HG03520 (cell line): Measurements from ENCODE around the gene CLPTM1L.

Source experiments
- ATAC-seq: cut with Tn5 transposase; IDR thresholded peaks from one replicate; pipeline ENCODE4 v1.9.1; 2021; ENCODE audit warnings: mild to moderate bottlenecking, moderate library complexity; ENCODE audit not compliant: unreplicated experiment

The CLPTM1L gene

DNA sequence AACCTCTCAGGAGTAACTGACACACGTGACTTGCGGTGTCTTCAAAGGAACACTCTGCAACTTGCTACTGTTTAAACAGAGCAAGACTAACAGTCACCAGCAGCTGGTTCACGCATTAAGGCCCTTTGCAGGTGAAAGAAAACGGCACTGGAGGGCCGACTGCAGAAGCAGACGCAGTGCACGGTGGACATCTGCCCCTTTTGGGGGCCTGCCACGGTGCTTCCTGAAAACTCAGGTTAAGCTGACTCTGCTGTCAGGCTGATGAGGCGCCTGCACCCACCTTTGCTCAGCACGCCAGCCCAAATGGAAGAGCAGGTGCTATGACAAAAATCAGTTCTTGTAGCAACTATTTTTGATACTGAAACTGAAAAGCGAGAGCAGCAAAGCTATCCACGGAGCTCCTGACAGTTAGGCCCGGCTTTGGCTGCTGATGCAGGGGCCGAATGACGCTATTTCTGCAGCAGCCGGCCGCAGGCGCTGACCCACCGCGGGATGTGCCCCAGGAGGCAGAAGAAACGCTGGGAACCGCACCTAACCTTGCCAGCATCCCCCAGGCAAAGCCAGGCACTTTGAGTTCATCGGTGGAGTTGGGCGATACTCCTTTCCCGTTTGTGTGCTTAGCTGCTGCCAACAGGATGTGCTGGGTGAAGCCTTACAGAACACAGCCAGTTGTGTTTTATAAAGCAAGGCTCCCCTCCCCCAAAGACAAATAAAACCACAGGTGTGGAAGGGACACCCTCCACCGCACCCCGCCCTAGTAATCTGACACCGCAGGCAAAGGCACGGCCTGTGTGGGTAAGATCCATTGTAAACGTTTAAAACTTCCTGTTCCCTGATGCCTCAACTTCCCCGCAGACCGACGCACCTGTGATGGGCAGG is 29.0 kb downstream of the CLPTM1L start:
- ATAC-seq, result peak; percentile 51

DNA sequence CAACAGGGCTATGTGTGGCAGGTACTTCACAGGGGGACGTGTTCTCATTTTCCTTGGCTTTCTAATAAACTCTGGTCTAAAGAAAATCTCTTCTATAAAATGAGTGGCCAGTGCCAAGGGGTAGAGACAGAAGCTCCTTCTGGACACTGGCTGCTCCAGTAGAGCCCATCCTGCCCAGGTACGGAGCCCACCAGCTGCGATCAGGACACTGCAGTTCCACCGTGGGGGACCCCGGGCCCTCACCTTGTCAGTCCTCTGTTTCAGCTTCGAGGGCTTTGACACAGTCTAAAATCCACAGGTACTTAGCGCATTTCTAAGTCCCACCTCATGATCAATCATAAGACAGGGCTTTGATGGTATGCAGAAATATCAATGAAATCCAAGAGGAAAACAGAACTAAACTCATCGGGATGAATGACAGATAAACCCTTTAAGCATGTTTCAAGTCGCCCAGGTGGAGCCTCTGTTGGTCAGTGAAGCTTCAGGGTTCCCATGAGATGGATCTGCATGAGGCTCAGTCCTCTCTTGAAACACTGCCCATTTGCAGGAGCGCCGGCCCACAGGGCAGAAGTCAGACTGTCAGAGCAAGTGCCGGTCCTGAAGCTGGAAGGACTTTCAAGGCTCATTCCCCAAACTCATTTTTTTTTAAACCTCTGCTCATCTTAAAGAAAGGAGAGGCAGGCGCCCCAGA is 29.7 kb downstream of the CLPTM1L start:
- ATAC-seq, result peak; percentile 1

DNA sequence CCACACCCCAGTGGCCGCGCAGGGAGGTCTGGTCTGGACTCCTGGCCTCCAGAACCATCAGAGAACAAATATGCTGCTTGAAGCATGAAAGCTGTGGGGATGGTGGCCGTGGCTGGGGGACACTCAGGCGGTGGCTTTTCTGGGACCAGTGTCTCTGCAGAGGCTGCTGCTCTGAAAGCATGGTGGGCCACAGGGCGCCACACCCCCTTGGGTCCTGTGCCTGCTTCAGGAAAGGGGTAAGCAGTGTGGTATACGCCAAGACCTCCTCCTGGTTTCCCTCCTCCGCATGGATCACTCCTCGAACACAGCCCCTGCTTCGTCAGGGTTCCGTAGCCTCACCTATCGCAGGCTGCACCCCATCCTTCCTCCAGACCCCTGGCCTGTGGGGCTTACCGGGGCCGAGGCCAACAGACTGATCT is 30.3 kb downstream of the CLPTM1L start:
- no peak for ATAC-seq

DNA sequence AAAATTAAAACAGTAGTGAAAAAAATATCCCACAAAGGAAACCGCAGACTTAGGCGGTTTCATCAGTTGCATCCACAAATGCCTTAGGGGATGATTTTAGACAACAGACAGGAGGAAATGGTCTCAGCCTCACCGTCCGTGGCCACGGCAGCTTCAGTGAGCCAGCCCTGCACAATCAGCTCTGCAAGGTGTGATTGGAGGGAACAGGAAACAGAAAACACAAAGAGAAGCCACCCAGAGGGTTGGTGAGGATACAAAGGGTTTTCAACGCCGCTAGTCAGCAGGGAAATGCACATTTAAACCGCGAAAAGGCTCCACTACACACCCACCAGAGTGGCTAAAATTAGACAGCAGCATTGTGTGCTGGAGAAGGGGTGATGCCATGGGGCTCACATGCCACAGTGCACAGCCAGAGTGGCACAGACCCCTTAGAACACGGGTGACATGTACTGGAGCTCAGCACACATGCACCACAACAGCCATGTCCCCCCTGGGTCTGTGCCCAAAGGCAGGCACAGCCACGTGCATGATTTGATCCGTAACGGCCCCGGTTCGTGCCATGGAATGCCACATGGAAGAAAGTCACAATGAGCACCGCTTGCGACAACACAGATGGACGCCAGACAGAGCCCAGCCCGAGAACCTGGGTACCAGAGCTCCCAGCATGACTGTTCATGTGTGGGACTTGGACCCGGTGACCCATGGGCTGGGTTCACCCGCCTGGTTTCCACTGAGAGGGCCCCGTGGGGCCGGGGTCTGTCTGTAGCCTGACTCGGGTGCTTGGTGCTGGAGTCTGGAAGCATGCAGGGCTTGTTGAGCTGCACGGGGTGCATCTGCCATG is 31.7 kb downstream of the CLPTM1L start:
- peak; percentile 60 for ATAC-seq

DNA sequence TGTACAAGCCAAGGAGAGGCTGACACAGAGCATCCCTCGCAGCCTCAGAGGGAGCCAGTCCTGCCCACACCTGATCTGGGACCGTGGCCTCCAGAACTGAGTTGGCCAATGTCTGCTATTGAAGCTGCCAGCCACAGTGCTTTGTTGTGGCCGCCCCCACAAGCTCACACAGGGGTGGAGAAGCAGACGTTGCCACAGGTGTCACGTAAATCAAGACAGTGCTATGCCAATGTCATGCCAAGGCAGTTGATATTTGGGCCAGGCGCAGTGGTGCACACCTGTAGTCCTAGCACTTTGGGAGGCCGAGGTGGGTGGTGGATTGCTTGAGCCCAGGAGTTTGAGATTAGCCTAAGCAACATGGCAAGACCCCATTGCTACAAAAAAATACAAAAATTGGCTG is 32.7 kb downstream of the CLPTM1L start:
- ATAC-seq, result no peak

DNA sequence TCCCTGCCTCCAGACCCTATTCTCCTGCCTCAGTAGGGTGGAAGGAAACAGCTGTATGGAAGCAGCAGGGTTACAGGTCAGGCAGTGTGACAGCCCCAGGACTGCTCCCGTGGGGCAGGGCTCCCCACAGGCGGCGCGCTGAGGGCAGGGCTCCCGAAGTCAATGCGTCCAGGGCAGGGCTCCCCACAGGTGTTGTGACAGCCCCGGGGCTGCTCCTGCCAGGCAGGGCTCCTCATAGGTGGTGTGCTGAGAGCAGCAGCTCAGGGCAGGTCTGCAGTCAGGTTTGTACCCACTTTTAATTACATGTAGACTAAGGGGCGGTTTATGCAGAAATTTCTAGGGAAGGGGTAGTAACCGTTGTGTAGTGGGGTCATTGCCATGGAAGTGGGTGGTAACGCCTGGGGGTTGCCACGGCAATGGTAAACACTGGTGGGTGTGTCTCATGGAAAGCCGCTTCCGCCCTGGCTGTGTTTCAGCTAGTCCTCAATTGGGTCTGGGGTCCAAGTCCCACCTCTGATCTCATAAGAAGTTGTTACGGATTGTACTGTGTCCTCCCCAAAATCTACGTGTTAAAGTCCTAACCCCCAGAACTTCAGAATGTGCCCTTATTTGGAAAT is 33.4 kb downstream of the CLPTM1L start:
- ATAC-seq, result no peak

DNA sequence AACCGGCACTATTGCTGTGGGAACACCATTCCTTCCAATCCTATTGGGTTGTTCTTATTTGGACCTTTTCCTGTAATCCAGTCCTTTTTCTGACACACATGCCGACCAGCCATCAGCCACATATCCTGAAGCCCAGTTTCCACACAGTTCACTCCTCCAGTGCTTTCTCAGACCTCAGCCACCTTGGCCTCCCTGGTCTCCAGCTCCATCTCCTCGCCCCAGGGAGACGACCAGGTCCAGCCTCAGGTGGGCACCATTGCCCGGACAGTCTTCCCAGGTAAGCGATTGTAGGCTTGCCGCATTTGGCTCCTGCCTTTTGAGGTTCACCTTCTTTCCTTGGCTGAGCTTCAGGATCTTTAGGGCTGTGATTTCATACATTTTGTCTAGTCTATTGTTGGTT is 34.8 kb downstream of the CLPTM1L start:
- no peak for ATAC-seq

DNA sequence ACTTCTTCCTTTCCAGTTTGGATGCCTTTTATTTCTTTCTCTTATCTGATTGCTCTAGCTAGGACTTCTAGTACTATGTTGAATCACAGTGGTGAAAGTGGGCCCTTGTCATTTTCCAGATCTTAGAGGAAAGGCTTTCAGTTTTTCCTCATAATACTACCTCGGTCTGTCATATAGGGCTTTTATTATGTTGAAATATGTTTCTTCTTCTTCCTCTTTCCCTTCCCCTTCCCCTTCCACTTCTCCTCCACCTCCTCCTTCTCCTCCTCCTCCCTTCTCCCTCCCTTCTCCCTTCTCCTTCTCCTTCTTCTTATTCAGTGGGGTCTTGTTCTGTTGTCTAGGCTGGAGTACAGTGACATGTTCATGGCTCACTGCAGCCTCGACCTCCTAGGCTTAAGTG is 40.9 kb downstream of the CLPTM1L start:
- no peak for ATAC-seq

DNA sequence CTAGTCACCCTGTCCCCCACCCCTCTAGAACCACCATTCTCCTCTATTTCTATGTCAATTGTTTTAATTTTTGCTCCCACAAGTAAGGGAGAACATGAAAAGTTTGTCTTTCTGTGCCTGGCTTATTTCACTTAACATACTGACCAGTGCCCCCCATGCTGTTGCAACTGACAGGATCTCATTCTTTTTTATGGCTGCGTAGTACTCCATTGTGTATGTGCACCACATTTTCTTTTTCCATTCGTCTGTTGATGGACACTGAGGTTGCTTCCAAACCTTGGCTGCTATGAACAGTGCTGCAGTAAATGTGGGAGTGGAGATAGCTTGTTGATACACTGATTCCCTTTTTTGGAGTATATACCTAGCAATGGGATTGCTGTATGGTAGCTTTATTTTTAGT is 42.6 kb downstream of the CLPTM1L start:
- ATAC-seq, result no peak

DNA sequence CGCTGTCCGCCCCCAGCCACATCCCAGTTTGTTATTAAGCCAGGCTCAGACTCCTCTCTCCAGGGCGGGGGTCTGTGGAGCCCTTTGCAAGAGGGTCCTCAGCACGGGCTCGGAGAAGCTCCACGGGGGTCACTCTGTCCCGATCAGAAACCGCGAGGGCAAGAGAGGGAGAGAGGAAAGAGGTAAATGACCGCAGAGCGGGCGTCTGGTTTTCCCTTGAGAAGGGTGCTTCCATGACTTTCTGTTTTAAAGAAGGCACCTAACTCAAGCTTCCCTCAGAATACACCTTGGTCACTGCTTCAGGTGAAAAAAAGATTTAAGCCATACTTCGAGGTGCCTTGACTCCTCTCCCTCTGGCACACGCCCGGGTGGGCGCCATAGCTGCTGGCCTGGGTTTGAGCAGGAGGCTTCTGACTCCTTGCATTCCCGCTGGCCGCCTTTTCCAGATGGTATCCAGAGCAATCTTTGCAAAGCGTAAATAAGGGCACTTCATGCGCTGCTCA is 44.3 kb downstream of the CLPTM1L start:
- no peak for ATAC-seq

DNA sequence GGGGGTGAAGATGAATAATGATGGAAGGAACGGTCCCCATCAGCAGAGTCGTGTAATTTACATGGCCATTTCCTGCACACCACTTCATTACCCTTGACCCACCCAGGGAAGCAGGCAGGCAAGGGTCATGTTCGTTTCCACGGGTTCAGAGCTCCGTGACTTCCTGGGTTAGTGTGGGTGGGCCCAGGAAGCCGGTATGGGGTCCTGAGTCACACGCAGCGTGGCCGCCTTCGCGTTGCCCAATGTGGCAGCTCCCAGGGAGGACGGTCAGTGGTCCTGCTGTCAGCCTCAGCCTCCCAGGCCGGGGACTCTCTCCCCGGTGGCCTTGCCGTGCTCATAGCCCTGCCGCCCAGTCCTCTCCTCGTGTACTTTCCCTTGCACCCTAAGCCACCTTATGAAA is 44.9 kb downstream of the CLPTM1L start:
- no peak for ATAC-seq

DNA sequence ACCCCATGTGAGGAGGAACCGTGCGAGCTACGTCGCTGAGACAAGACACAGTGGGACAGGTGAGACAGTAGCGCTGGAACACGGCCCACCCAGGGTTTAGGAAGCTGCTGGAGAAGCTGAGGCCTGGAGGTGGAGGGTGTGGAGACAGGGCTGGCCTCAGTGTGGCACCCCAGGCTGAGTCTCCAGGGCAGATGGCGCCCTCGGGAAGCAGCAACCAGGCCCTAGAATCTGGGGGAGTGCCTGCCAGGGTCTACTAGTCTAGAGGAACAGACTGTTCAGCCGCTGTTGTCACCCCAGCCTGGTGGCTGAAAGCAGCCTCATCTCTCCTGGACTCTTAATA is 45.4 kb downstream of the CLPTM1L start:
- no peak for ATAC-seq

DNA sequence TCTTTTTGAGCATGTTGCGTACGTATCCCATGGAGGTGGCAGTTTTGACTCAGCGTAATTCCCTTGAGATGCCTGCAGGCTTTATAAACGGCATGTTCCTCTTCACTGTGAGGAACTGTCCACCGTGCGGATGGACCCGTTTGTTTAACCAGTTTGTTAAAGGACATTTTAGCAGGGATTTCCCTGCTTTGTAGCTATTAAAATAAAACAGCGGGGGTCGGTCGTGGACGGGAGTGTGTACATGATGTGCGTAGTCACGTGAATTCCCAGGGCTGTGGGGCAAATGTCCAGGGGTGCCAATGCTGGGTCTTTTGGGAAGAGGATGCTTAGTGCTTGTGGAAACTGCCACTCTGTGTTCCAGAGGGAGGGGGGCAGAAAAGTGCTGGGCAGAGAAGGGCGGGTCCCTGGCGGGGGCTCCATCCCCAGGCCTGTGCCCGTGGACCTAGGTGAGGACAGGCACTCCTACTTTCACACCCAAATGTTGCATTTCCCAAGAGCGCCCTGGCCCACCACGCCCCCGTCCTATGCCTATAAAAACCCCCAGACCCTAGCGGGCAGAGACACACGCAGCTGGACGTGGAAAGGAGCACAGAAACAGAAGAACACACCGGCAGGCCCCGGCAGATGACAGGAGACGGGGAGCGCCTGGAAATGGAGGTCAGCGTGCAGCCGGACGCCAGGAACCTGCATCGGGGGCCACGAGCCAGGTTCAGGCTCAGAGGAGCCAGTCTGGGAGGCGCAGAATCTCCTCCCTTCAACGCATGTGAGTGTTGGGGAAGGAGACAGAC is 46.0 kb downstream of the CLPTM1L start:
- ATAC-seq, result no peak

DNA sequence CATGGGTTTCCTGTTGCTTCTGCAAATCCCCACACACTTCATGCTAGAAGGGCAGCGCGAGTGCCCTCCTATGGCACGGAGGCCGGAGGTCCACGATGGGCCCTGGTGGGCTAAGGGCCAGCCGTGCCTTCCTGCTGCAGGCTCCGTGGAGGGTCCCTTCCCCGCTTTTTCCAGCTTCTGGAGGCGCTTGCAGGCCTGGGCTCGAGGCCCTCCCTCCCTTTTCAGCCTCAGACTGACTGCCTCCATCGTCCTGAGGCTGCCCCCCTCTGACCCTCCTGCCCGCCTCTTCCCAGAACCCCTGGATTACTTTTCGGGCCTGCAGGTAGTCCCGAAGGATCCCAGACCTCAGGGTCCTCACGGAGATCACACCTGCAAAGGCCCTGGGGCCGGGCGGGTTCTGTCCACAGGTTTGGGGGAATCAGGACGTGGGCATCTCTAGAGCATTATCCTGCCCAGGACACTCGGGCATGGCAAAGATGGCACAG is 46.8 kb downstream of the CLPTM1L start:
- ATAC-seq, result no peak

DNA sequence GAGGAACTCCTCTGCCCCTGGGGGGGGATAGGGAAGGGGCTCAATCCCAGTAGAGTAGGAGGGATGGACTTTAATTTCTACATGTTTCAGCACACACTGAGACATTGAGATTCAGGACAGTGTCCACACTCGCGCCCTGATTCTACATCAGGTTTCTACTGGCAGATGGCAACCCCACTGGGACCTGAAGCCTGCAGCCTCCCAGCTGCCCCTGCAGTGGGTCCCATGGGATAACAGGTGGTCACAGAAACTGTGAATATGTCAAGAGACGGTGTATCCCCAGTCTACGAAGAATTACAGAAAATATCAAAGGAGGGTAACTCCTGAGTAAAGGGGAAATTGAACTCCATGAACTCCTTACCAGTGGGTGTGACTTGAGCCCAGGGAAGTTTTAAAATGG is 47.7 kb downstream of the CLPTM1L start:
- ATAC-seq, result no peak

DNA sequence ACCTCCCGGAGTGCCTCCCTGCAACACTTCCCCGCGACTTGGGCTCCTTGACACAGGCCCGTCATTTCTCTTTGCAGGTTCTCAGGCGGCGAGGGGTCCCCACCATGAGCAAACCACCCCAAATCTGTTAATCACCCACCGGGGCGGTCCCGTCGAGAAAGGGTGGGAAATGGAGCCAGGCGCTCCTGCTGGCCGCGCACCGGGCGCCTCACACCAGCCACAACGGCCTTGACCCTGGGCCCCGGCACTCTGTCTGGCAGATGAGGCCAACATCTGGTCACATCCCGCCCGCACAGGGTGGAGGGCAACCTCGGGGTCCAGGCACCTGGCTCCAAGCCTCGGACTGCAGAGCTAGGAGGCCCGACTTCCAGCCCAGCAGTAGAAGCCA is 49.3 kb downstream of the CLPTM1L start:
- no peak for ATAC-seq

DNA sequence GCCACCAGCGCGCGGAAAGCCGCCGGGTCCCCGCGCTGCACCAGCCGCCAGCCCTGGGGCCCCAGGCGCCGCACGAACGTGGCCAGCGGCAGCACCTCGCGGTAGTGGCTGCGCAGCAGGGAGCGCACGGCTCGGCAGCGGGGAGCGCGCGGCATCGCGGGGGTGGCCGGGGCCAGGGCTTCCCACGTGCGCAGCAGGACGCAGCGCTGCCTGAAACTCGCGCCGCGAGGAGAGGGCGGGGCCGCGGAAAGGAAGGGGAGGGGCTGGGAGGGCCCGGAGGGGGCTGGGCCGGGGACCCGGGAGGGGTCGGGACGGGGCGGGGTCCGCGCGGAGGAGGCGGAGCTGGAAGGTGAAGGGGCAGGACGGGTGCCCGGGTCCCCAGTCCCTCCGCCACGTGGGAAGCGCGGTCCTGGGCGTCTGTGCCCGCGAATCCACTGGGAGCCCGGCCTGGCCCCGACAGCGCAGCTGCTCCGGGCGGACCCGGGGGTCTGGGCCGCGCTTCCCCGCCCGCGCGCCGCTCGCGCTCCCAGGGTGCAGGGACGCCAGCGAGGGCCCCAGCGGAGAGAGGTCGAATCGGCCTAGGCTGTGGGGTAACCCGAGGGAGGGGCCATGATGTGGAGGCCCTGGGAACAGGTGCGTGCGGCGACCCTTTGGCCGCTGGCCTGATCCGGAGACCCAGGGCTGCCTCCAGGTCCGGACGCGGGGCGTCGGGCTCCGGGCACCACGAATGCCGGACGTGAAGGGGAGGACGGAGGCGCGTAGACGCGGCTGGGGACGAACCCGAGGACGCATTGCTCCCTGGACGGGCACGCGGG is 49.9 kb downstream of the CLPTM1L start, which contains the start of gene TERT:
TERT (minus strand) TSS at position 234 of the 815 bp plus-strand sequence; CDS start at position 155, 79 bp downstream.
- no peak for ATAC-seq

DNA sequence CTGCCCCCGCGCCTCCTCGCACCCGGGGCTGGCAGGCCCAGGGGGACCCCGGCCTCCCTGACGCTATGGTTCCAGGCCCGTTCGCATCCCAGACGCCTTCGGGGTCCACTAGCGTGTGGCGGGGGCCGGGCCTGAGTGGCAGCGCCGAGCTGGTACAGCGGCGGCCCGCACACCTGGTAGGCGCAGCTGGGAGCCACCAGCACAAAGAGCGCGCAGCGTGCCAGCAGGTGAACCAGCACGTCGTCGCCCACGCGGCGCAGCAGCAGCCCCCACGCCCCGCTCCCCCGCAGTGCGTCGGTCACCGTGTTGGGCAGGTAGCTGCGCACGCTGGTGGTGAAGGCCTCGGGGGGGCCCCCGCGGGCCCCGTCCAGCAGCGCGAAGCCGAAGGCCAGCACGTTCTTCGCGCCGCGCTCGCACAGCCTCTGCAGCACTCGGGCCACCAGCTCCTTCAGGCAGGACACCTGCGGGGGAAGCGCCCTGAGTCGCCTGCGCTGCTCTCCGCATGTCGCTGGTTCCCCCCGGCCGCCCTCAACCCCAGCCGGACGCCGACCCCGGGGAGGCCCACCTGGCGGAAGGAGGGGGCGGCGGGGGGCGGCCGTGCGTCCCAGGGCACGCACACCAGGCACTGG is 50.6 kb downstream of the CLPTM1L start:
- ATAC-seq, result no peak
